ENCODE results near the gene COL20A1. TPM values are rescaled to one million over a fixed set of nuclear protein-coding genes. Genes with fewer than 3 reads are reported as not detected.

Gene COL20A1
- total RNA-seq, 1 donor, result not detected

GRCh38 chr20:63322146-63322932 lies 29.4 kb downstream of the COL20A1 start:
- no peak overlapping the region for H3K4me3 ChIP-seq (ENCODE audit: low read depth, low read length)
- no peak for DNase-seq (ENCODE audit: low read depth)
- TF ChIP-seq CTCF (IDR thresholded peaks at IDR 0.05; ENCODE audit: insufficient read depth, low read length), result no peak

- H3K4me3 ChIP-seq (ENCODE audit: low read depth, low read length), result no peak overlapping the region
- no peak for DNase-seq (ENCODE audit: low read depth)
- no peak for TF ChIP-seq CTCF (IDR thresholded peaks at IDR 0.05; ENCODE audit: insufficient read depth, low read length)
Observed at GRCh38 chr20:63322933-63323273, 29.9 kb downstream of the COL20A1 start.

GRCh38 chr20:63323357-63323981 lies 30.5 kb downstream of the COL20A1 start:
- no peak overlapping the region for H3K4me3 ChIP-seq (ENCODE audit: low read depth, low read length)
- no peak for TF ChIP-seq CTCF (IDR thresholded peaks at IDR 0.05; ENCODE audit: insufficient read depth, low read length)
- no peak for DNase-seq (ENCODE audit: low read depth)

- no peak overlapping the region for H3K4me3 ChIP-seq (ENCODE audit: low read depth, low read length)
- no peak for DNase-seq (ENCODE audit: low read depth)
- no peak for TF ChIP-seq CTCF (IDR thresholded peaks at IDR 0.05; ENCODE audit: insufficient read depth, low read length)
Observed at GRCh38 chr20:63325021-63325471, 32.1 kb downstream of the COL20A1 start.

- H3K4me3 ChIP-seq (ENCODE audit: low read depth, low read length), result no peak overlapping the region
- no peak for DNase-seq (ENCODE audit: low read depth)
- TF ChIP-seq CTCF (IDR thresholded peaks at IDR 0.05; ENCODE audit: insufficient read depth, low read length), result no peak
Observed at GRCh38 chr20:63325554-63326313, 32.7 kb downstream of the COL20A1 start.

- DNase-seq (ENCODE audit: low read depth), result no peak
- no peak for TF ChIP-seq CTCF (IDR thresholded peaks at IDR 0.05; ENCODE audit: insufficient read depth, low read length)
- H3K4me3 ChIP-seq (ENCODE audit: low read depth, low read length), result no peak overlapping the region
Observed at GRCh38 chr20:63326314-63327230, 33.6 kb downstream of the COL20A1 start.
